Measurements from ENCODE around the gene PGS1. TPM values are rescaled to one million over a fixed set of nuclear protein-coding genes. Genes with fewer than 3 reads are reported as not detected.

PGS1 gene
- total and polyA plus RNA-seq, 2 of the 8 experiments (the other 6 are each of a cell fraction or from before 2014, with no cell fraction given) = 46.7 to 60.0 TPM

DNA sequence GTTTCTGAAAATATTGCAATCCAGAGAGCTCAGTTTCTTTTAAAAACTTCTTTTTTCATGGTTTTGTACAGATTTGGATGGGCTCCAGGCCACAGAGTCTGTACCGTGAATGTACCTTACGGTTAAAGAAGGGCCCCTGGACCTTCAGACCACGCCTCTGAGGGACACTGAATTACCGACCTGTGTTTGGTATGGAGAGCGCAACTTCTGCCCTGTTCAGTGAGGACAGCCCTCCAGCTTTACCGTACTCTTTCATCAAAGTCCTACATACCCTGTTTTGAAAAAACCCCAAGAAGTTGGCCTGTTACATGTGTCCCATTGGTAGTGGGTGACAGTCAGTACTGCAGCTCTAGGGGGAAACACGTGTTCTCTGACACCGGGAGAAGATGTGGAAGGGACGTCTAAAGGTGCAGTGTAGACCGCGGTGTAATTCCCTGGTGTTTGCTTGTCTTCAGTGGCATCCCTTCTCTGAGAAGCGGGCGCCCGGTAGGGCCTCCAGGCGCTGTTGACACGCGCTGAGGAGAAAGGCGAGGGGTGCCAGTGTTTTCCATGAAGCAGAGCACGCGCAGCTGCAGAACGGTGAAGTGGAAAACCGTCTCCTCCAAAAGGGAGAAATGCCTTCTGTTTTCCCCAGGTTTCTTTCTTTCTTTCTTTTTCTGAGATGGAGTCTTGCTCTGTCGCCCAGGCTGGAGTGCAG is 6.2 kb downstream of the PGS1 start (continued):
- TF ChIP-seq EZH2 (IDR thresholded peaks at IDR 0.05; ENCODE audit: low read depth, low read length, severe bottlenecking) = no peak
